Uterus (tissue), 2 donors: ENCODE measurements around the gene FAT1.

Experiments used
- CTCF ChIP-seq, 4 experiments: fragments of 200-600 bp in 2 of 4; fragments of 450-650 bp in 2 of 4; sonication (generic) in 2 of 4; IDR thresholded peaks; one replicate each; pipeline ENCODE4 v1.5.1; 2016 to 2019; ENCODE audit warnings: antibody characterized with exemption in 4 of 4, mild to moderate bottlenecking in 2 of 4, moderate library complexity in 1 of 4
- POLR2A ChIP-seq, 2 donors: fragments of 450-650 bp; IDR thresholded peaks; one replicate each; pipeline ENCODE4 v1.6.1; 2016; ENCODE audit warnings: antibody characterized with exemption in 2 of 2, mild to moderate bottlenecking in 1 of 2, moderate library complexity in 1 of 2

- TF ChIP-seq POLR2A (IDR thresholded peaks at IDR 0.05) (no peak), CTCF (IDR thresholded peaks at IDR 0.05) (no peak)
Measured at GRCh38 chr4:186659935-186660334, 63.7 kb downstream of the FAT1 start.
